ENCODE data around the gene MAPK8. TPM values are rescaled to one million over a fixed set of nuclear protein-coding genes. Genes with fewer than 3 reads are reported as not detected.

MAPK8 gene
- total RNA-seq (2022; extraction: Qiagen RNA extraction; ENCODE audit: low read depth): 33.3 to 49.4 TPM (median 42.1 TPM) in 5 replicates

DNA sequence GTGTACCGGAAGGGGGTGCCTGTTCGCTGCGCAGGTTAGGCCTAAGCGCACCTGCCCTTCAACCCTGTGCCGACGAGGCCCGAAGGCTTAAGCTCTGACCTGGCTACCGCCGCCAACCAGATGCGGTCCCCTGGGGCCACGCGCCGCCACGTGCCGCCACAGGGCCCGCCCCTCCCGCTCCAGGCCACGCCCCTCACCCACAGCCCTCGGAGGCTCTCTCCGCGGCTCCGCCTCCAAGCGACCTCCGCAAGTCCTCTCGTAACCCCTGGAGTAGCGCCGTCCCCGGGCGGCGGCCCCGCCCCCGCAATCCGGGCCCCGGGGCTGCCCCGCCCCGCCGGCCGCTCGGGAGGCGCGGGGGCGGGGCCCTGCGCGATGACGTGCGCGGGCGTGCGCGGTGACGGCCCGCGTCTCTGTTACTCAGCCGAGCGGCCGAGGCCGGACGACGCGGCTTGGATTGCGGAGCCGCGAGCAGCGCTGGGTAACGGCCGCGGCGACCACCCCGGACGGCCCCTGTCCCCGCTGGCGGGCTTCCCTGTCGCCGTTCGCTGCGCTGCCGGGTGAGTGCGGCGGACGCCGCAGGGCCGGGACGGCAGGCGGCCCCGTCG, at the start of gene MAPK8:
MAPK8 (plus strand) TSS at position 413 of the 605 bp plus-strand sequence. CDS start 94,984 bp downstream, outside the sequence.

DNA sequence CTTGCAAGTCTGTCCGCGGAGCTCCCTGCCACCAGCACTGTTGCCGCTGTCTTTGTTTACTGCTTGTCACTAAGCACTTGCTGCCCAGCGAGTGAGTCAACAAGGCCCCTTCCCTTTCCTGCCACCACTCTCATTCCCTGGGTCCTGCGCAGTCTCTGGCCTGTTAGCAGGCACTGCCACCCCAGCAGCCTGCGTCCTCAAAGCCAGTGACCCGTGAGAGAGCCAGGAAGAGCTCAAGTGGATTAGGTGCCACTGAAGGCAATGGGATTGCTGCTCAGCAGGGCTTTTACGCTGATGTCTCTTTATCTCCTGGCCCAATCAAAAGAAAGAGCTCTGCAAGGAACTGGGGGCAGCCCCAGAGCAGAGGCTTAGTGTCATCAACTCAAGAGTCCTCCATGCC, 31.8 kb upstream of the MAPK8 start, which contains the start of gene FRMPD2:
FRMPD2 (minus strand) TSS at position 61 of the 400 bp plus-strand sequence. CDS start 129 bp downstream, outside the sequence.

Other genes with a start within 250 kb of the MAPK8 start
- gene FRMPD2, start 32.0 kb upstream of the MAPK8 start, total RNA-seq (2022; extraction: Qiagen RNA extraction; ENCODE audit: low read depth): 0.02 to 0.08 TPM (median 0.08 TPM) in 3 of 5 replicates, not detected in the others